ENCODE measurements around the gene DCUN1D2.

The DCUN1D2 gene

GRCh38 chr13:113513761-113514160 is 23.2 kb upstream of the DCUN1D2 start:
- Histone ChIP-seq H3K36me3 (peaks cover 77% of the 10 kb centered on the region), H3K27me3 (no peaks in the 10 kb centered on the region), H3K27ac (no peak overlapping the region), H3K4me1 (ENCODE audit: control insufficient read depth in 1 of 2, insufficient read depth in 1 of 2, low read depth in 1 of 2, low read length in 1 of 2) (peaks cover 10 to 37% of the 10 kb centered on the region in 2 experiments), H3K4me3 (ENCODE audit: low read depth in 1 of 2, low read length in 1 of 2) (no peak overlapping the region), H3K9me3 (no peaks in the 10 kb centered on the region)
- TF ChIP-seq CTCF (IDR thresholded peaks at IDR 0.05): no peak

GRCh38 chr13:113511361-113511760 is 20.9 kb upstream of the DCUN1D2 start:
- Histone ChIP-seq H3K9me3 (no peaks in the 10 kb centered on the region), H3K4me1 (ENCODE audit: control insufficient read depth in 1 of 2, insufficient read depth in 1 of 2, low read depth in 1 of 2, low read length in 1 of 2) (peaks cover 11 to 27% of the 10 kb centered on the region in 2 experiments), H3K27ac (no peak overlapping the region), H3K4me3 (ENCODE audit: low read depth in 1 of 2, low read length in 1 of 2) (no peak overlapping the region), H3K36me3 (peaks cover 76% of the 10 kb centered on the region), H3K27me3 (no peaks in the 10 kb centered on the region)
- no peak for TF ChIP-seq CTCF (IDR thresholded peaks at IDR 0.05)

DNA sequence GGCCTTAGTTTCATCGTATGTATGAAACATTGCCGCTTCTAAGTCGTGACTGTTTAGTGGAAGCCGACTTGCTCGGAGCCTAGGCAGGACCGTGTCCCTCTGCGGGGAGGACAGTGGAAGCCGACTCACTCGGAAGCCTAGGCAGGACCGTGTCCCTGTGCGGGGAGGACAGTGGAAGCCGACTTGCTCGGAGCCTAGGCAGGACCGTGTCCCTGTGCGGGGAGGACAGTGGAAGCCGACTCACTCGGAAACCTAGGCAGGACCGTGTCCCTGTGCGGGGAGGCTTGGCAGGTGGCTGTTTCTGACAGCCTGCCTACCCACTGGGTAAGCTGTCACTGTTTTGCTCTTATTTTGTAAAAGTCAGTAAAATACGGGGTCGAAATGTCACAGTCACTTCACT is 20.4 kb upstream of the DCUN1D2 start:
- no peak overlapping the region for H3K4me3 ChIP-seq (ENCODE audit: low read depth in 1 of 2, low read length in 1 of 2)
- no peak overlapping the region for H3K27ac ChIP-seq
- TF ChIP-seq CTCF (IDR thresholded peaks at IDR 0.05): no peak
- peaks cover 75% of the 10 kb centered on the region for H3K36me3 ChIP-seq
- no peaks in the 10 kb centered on the region for H3K9me3 ChIP-seq
- peaks cover 11 to 27% of the 10 kb centered on the region in 2 experiments for H3K4me1 ChIP-seq (ENCODE audit: control insufficient read depth in 1 of 2, insufficient read depth in 1 of 2, low read depth in 1 of 2, low read length in 1 of 2)
- H3K27me3 ChIP-seq: no peaks in the 10 kb centered on the region

- Histone ChIP-seq H3K27ac (no peak overlapping the region), H3K27me3 (no peaks in the 10 kb centered on the region), H3K4me3 (ENCODE audit: low read depth in 1 of 2, low read length in 1 of 2) (peak overlapping the region in 1 of 2 experiments; percentile 5), H3K36me3 (peaks cover 76% of the 10 kb centered on the region), H3K4me1 (ENCODE audit: control insufficient read depth in 1 of 2, insufficient read depth in 1 of 2, low read depth in 1 of 2, low read length in 1 of 2) (peaks cover 11 to 27% of the 10 kb centered on the region in 2 experiments), H3K9me3 (no peaks in the 10 kb centered on the region)
- TF ChIP-seq CTCF (IDR thresholded peaks at IDR 0.05): no peak
Observed at GRCh38 chr13:113509989-113510388, 19.5 kb upstream of the DCUN1D2 start.

GRCh38 chr13:113508521-113509254 is 18.2 kb upstream of the DCUN1D2 start:
- Histone ChIP-seq H3K27me3 (no peaks in the 10 kb centered on the region), H3K36me3 (peaks cover 76% of the 10 kb centered on the region), H3K4me3 (ENCODE audit: low read depth in 1 of 2, low read length in 1 of 2) (no peak overlapping the region), H3K9me3 (no peaks in the 10 kb centered on the region), H3K4me1 (ENCODE audit: control insufficient read depth in 1 of 2, insufficient read depth in 1 of 2, low read depth in 1 of 2, low read length in 1 of 2) (peaks cover 11 to 27% of the 10 kb centered on the region in 2 experiments), H3K27ac (peak overlapping the region; percentile 50)
- TF ChIP-seq CTCF (IDR thresholded peaks at IDR 0.05): no peak
